H9 (cell line): Measurements from ENCODE around the gene UGT1A6. TPM values are rescaled to one million over a fixed set of nuclear protein-coding genes. Genes with fewer than 3 reads are reported as not detected.

Experiments
- DNase-seq: peaks from one replicate; pipeline ENCODE4 v3.0.0-alpha.2; 2017
- H2AFZ ChIP-seq: one replicate; pipeline ENCODE4 v1.6.1; 2013; ENCODE audit warnings: mild to moderate bottlenecking, low read length, control low read depth, moderate library complexity
- H2AK5ac ChIP-seq: 2 replicates; pipeline ENCODE4 v1.6.1; 2013; ENCODE audit warnings: low read length, control low read depth, mixed read lengths; ENCODE audit not compliant: insufficient read length
- H2BK120ac ChIP-seq: one replicate; pipeline ENCODE4 v1.6.1; 2013; ENCODE audit warnings: low read depth, mild to moderate bottlenecking, low read length, control low read depth, inconsistent platforms; ENCODE audit not compliant: poor library complexity, severe bottlenecking
- H2BK12ac ChIP-seq: 2 replicates; pipeline ENCODE4 v1.6.1; 2013; ENCODE audit warnings: low read length, control low read depth, mixed read lengths, low read depth; ENCODE audit not compliant: insufficient read length
- H2BK15ac ChIP-seq: 2 replicates; pipeline ENCODE4 v1.6.1; 2013; ENCODE audit warnings: low read depth, low read length, control low read depth
- H2BK20ac ChIP-seq: one replicate; pipeline ENCODE4 v1.6.1; 2013; ENCODE audit warnings: low read depth, mild to moderate bottlenecking, low read length, control low read depth, inconsistent platforms; ENCODE audit not compliant: poor library complexity, severe bottlenecking
- H2BK5ac ChIP-seq: 2 replicates; pipeline ENCODE4 v1.6.1; 2013; ENCODE audit warnings: low read length, control low read depth, mixed read lengths; ENCODE audit not compliant: insufficient read length
- H3K14ac ChIP-seq: 2 replicates; pipeline ENCODE4 v1.6.1; 2013; ENCODE audit warnings: low read length, control low read depth; ENCODE audit not compliant: insufficient read depth
- H3K18ac ChIP-seq: 2 replicates; pipeline ENCODE4 v1.6.1; 2013; ENCODE audit warnings: low read depth, mild to moderate bottlenecking, mixed read lengths, low read length, control low read depth; ENCODE audit not compliant: insufficient read length
- H3K23ac ChIP-seq: 2 replicates; pipeline ENCODE4 v1.6.1; 2013; ENCODE audit warnings: low read length, control low read depth, mixed read lengths, low read depth; ENCODE audit not compliant: insufficient read length
- H3K23me2 ChIP-seq: 2 replicates; pipeline ENCODE4 v1.6.1; 2013; ENCODE audit warnings: low read depth, mild to moderate bottlenecking, mixed read lengths, low read length, control low read depth; ENCODE audit not compliant: insufficient read length, poor library complexity, severe bottlenecking
- H3K27ac ChIP-seq: 2 replicates; pipeline ENCODE4 v1.5.1; 2013; ENCODE audit warnings: low read length, control low read depth, mixed read lengths, low read depth; ENCODE audit not compliant: insufficient read length
- H3K27me3 ChIP-seq: 2 replicates; pipeline ENCODE4 v1.6.1; 2013; ENCODE audit warnings: low read length, control low read depth, inconsistent platforms; ENCODE audit not compliant: insufficient read depth
- H3K4ac ChIP-seq: 2 replicates; pipeline ENCODE4 v1.6.1; 2013; ENCODE audit warnings: low read depth, mild to moderate bottlenecking, control low read depth, inconsistent platforms, low read length, moderate library complexity
- H3K4me1 ChIP-seq: 2 replicates; pipeline ENCODE4 v1.6.1; 2013; ENCODE audit warnings: low read length, control low read depth, inconsistent platforms; ENCODE audit not compliant: insufficient read depth
- H3K4me2 ChIP-seq: 2 replicates; pipeline ENCODE4 v1.6.1; 2013; ENCODE audit warnings: low read length, control low read depth, mixed read lengths; ENCODE audit not compliant: insufficient read length, insufficient read depth
- H3K56ac ChIP-seq: 2 replicates; pipeline ENCODE4 v1.6.1; 2013; ENCODE audit warnings: low read depth, mild to moderate bottlenecking, mixed read lengths, low read length, control low read depth; ENCODE audit not compliant: insufficient read length
- H3K79me1 ChIP-seq: 2 replicates; pipeline ENCODE4 v1.6.1; 2013; ENCODE audit warnings: low read depth, mild to moderate bottlenecking, moderate library complexity, low read length, control low read depth, inconsistent platforms; ENCODE audit not compliant: insufficient read depth, poor library complexity, severe bottlenecking
- H3K79me2 ChIP-seq: 2 replicates; pipeline ENCODE4 v1.6.1; 2013; ENCODE audit warnings: low read length, control low read depth, inconsistent platforms; ENCODE audit not compliant: insufficient read depth
- H3K9ac ChIP-seq: 2 replicates; pipeline ENCODE4 v1.6.1; 2013; ENCODE audit warnings: low read length, control low read depth, mixed read lengths; ENCODE audit not compliant: insufficient read length; ENCODE audit errors: extremely low read depth
- H3K9me3 ChIP-seq: one replicate; pipeline ENCODE4 v1.6.1; 2013; ENCODE audit warnings: low read depth, low read length, inconsistent platforms; ENCODE audit not compliant: control insufficient read depth
- H3T11ph ChIP-seq: one replicate; pipeline ENCODE4 v1.6.1; 2013; ENCODE audit warnings: mild to moderate bottlenecking, low read length, control low read depth, inconsistent platforms
- H4K20me1 ChIP-seq: one replicate; pipeline ENCODE4 v1.6.1; 2013; ENCODE audit not compliant: control insufficient read depth, insufficient read length, insufficient read depth
- H4K5ac ChIP-seq: 2 replicates; pipeline ENCODE4 v1.6.1; 2013; ENCODE audit warnings: low read depth, mild to moderate bottlenecking, mixed read lengths, low read length, control low read depth; ENCODE audit not compliant: insufficient read length
- H4K8ac ChIP-seq: replicated peaks from 2 replicates; pipeline ENCODE4 v1.6.1; 2013; ENCODE audit warnings: low read length, control low read depth, mixed read lengths, low read depth; ENCODE audit not compliant: insufficient read length
- H4K91ac ChIP-seq: 2 replicates; pipeline ENCODE4 v1.6.1; 2013; ENCODE audit warnings: low read depth, mild to moderate bottlenecking, moderate library complexity, mixed read lengths, low read length, control low read depth; ENCODE audit not compliant: insufficient read length
- H3K27ac Mint-ChIP-seq, 3 experiments: 2 replicates in 2 of 3; 3 replicates in 1 of 3; pipeline ENCODE4 v1.8.0; 2020 to 2021; ENCODE audit warnings: mixed read lengths in 3 of 3, mild to moderate bottlenecking in 1 of 3, moderate library complexity in 1 of 3
- H3K27me3 Mint-ChIP-seq: 2 replicates; pipeline ENCODE4 v1.8.0; 2021; ENCODE audit warnings: low read depth, mild to moderate bottlenecking, moderate library complexity, mixed read lengths
- H3K36me3 Mint-ChIP-seq, 3 experiments: 2 replicates in 2 of 3; 3 replicates in 1 of 3; pipeline ENCODE4 v1.8.0; 2020 to 2021; ENCODE audit warnings: low read depth in 3 of 3, mixed read lengths in 3 of 3; ENCODE audit not compliant: insufficient read depth in 1 of 3
- H3K4me1 Mint-ChIP-seq, 2 experiments: 2 replicates each; pipeline ENCODE4 v1.8.0; 2020; ENCODE audit warnings: mixed read lengths in 2 of 2
- H3K4me3 Mint-ChIP-seq, 2 experiments: 2 replicates in 1 of 2; 3 replicates in 1 of 2; pipeline ENCODE4 v1.8.0; 2020 to 2021; ENCODE audit warnings: mild to moderate bottlenecking in 2 of 2, mixed read lengths in 2 of 2, moderate library complexity in 1 of 2
- H3K9me3 Mint-ChIP-seq, 2 experiments: 2 replicates in 1 of 2; 3 replicates in 1 of 2; pipeline ENCODE4 v1.8.0; 2020; ENCODE audit warnings: mild to moderate bottlenecking in 2 of 2, mixed read lengths in 2 of 2, moderate library complexity in 1 of 2
- CTCF ChIP-seq: fragments of 200-600 bp; sonication (generic); conservative IDR thresholded peaks from 3 replicates; pipeline ENCODE4 v1.8.0; 2021; ENCODE audit warnings: antibody characterized with exemption, mild to moderate bottlenecking
- WGBS: extraction: QIAGEN DNeasy Blood & Tissue Kit; methylation state at CpG from one replicate; pipeline ENCODE4 v1.1.7; 2013; ENCODE audit warnings: missing lambda C conversion rate, low lambda C conversion rate, mixed read lengths; ENCODE audit not compliant: insufficient read length; ENCODE audit errors: extremely low coverage; 5-methylcytosine and 5-hydroxymethylcytosine counted together
- total RNA-seq: library from RNA; stranded (reverse); gene quantifications from 2 replicates; pipeline ENCODE4 v1.2.1, GENCODE V29; 2021

Gene UGT1A6
- total RNA-seq, 1 experiment from 2014 or later = not detected

DNA sequence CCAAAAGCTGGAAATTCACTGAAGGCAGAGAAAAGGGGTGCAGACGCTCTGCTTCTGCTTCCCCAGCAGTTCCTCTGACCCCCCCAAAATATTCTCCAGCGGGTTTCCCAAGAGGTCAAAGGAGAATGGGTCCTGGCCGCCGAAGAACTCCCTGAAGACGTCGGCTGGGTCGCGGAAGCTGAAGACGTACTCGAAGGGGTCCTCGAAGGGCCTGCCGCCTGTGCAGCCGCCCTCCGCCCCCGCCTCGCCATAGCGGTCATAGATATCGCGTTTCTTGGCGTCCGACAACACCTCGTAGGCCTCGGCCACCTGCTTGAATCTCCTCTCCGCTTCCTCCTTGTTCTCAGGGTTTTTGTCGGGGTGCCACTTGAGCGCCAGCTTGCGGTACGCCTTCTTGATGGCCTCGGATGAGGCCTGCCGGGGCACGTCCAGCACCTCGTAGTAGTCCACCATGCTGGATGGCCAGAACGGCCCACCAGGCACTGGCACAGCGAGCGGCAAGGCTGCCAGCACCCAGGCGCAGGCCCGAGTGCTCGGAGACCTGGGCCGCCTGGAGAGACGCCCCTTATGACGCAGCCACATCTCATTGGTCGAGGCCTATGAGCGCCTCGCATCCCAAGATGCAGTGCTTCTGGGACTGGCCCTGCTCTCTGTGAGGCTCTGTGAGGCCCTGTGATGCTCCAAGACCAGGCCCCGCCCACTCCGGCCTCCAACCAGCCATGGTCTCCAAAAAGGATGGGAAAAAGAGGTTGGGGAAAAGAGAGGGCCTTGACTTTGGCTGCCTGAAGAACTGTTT lies 51.0 kb downstream of the UGT1A6 start:
- no peak overlapping the region for H3K4me3 Mint-ChIP-seq
- no peak overlapping the region for H2AK5ac ChIP-seq
- H3K27ac Mint-ChIP-seq = no peak overlapping the region
- no peaks in the 10 kb centered on the region for H3K27me3 ChIP-seq
- no peak overlapping the region for H4K91ac ChIP-seq
- peaks cover 6% of the 10 kb centered on the region for H3K27me3 Mint-ChIP-seq
- H3K36me3 Mint-ChIP-seq = peaks cover 0 to 3% (median 0%) of the 10 kb centered on the region in 3 experiments; a peak in 1 of 7 replicates
- H3T11ph ChIP-seq = no peak overlapping the region
- H3K9ac ChIP-seq = no peak overlapping the region
- WGBS = no CpG with 5 or more reads among the region's 46 CpGs
- no peaks in the 10 kb centered on the region for H3K9me3 ChIP-seq
- H3K4me1 Mint-ChIP-seq = no peaks in the 10 kb centered on the region
- H3K14ac ChIP-seq = no peak overlapping the region; the same call in 1 of the 2 replicates
- no peak overlapping the region for H2BK120ac ChIP-seq
- H4K5ac ChIP-seq = no peak overlapping the region
- no peak overlapping the region for H2AFZ ChIP-seq
- H4K20me1 ChIP-seq = no peaks in the 10 kb centered on the region
- no peak overlapping the region for H3K23ac ChIP-seq
- no peak for DNase-seq
- H2BK15ac ChIP-seq = no peak overlapping the region
- no peaks in the 10 kb centered on the region for H3K23me2 ChIP-seq
- H3K27ac ChIP-seq = no peak overlapping the region
- no peak overlapping the region for H2BK5ac ChIP-seq
- no peak overlapping the region for H3K4ac ChIP-seq
- H2BK20ac ChIP-seq = no peak overlapping the region
- no peaks in the 10 kb centered on the region for H3K4me1 ChIP-seq
- H3K79me2 ChIP-seq = no peaks in the 10 kb centered on the region
- no peak overlapping the region for H3K18ac ChIP-seq
- H3K9me3 Mint-ChIP-seq = peaks cover 11 to 16% of the 10 kb centered on the region in 2 experiments
- H2BK12ac ChIP-seq = no peak overlapping the region
- H3K56ac ChIP-seq = no peak overlapping the region
- H3K4me2 ChIP-seq = no peak overlapping the region
- no peak overlapping the region for H4K8ac ChIP-seq
- no peaks in the 10 kb centered on the region for H3K79me1 ChIP-seq
- TF ChIP-seq CTCF = no peak
